ENCODE results near the gene NUP133.
"Not testable (repeated sequence)": the region's sequence is repeated elsewhere in the genome, so short reads cannot be mapped to it uniquely, and the experiment has no call there.

NUP133 gene
- total RNA-seq, result 113 to 123 reads per million in 2 donors

GRCh38 chr1:229507951-229508822 is at the start of gene NUP133:
Gene NUP133 (minus strand): TSS chr1:229508341. CDS start chr1:229508249, 92 bp downstream.
- peak; percentile 90 for DNase-seq

DNA sequence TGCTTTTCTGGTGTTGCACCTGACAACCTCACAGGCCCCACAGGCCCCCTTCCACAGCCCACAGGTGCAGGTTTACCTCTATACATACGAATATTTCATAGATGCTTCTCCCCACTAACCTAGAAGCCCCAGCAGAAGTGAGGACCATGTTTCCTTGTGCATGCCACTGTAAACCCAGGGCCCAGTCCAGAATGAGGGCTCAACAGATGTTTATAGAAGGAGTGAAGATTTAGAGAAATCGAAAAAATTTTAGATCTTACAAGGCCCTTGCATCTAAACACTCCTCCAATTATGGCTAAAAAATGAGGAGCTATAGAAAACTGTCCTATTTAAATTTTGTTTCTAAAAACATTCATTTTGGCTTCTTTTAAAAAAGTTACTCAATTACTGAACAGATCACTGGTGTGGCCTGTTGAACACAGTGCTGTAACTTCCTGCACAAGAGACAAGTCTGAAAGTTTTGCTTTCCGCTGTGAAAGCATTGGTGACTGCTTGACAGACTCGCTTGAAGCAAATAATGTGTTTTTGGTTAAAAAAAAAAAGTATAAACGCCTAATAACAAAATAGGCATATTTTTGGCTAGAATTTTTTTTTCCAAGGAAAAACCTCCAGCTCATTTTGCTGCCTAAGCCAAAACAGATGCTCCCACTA is 49.2 kb upstream of the NUP133 start:
- no peak for DNase-seq

GRCh38 chr1:229554886-229555621 is 46.9 kb upstream of the NUP133 start:
- DNase-seq, result no peak

DNA sequence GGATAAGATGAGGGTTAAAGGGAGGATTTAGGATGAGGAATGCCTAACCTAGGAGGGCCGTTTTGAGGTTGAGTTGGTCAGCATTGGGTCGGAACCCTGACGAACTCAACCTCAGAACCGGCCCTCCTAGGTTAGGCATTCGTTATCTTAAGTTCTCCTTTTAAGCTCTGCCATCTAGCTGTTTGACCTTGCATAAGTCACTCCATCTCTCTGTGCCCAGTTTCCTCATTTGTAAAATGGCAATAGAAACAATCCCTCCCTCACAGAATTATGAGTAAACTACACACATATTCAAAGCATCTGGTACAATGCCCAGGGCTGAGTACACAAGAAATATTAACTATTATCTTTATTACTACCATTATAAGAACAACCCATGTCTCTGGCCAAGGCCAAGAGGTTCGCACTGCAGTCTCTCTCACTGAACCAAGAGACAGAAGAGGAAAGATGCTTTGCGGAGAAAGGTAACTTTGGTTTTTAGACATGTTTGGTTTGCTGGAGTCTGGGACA is 45.5 kb upstream of the NUP133 start:
- DNase-seq, result no peak

DNA sequence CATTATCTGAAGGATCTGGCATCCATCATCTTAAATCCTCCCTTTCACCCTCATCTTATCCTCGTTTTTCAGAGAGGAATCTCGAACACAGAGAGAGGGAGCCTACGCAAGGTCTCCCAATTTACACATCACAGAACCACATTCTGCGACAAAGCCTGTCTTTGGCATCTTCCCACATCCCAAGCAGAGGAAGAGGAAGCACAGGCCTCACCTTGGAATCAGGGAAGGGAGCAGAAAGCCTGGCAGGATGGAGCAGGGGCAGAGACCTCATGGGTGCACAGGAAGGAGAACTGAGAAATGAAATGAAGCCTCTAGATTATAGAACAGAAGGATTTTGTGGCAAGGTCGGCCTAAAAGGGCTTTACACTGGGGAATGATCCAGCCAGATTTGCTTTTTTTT is 44.6 kb upstream of the NUP133 start:
- DNase-seq, result no peak

GRCh38 chr1:229550812-229551567 is 42.8 kb upstream of the NUP133 start:
- DNase-seq, result no peak

DNA sequence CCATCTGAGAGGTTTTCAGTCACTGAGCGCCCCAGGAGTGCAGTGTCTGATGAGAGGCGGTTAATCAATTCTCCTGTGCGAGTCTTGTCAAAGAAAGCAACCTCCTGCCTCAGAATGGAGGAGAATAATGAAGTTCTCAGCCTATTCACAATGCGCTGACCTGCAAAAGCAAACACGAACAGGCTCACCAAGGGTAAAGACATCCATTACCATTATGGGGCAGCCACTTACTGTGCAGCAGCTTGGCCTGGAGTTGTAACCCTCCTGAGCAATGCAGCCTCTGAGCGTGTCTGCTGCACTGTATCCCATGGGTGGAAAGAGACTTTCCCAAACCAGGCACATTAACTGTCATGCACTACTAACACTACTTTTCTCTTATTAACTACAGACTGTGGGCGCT is 39.4 kb upstream of the NUP133 start:
- DNase-seq, result no peak

DNA sequence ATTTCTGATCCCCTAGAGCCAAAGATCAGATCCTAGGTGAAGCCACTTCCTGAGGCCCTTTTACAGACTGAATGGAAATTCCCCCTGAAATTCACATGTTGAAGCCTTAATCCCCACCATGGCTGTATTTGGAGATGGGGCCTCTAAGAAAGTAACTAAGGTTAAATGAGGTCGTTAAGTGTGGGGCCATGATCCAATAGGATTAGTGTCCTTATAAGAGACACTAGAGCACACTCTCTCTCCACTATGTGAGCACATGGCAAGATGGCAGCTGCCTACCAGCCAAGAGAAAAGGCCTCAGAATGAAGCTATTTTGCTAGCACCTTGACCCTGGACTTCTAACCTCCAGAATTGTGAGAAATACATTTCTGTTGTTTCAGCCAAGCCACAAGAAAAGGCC is 36.4 kb upstream of the NUP133 start:
- no peak for DNase-seq

DNA sequence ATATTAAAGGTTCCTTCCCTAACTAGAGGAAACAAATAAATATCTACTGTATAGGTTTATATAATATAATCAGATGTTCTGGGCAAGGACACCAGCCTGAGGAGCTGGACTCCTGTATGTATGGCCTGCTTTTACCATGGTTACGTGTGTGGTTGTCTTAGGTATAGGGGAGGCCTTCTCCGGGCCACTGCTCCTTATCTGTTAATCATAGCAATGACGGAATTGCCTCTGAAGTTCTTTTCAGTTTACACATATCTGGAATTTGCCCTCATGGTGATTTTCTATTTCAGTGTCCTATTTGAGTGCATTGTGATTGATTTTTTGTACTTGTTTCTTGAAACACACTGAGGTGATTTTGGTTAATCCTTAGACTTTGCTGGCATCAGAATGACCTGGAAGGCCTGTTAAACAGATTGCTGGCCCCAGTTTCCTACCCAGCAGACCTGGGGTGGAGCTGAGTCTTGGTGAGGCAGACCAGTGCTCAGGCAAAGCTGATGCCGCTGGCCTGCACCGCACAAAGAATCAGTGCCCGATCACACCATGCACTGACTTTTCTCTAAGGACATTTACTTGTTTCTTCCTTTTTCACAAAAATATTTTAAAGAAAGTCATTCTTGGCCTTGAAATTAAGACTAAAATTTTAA is 31.8 kb upstream of the NUP133 start:
- DNase-seq, result no peak

GRCh38 chr1:229538945-229539344 is 30.8 kb upstream of the NUP133 start:
- no peak for DNase-seq

DNA sequence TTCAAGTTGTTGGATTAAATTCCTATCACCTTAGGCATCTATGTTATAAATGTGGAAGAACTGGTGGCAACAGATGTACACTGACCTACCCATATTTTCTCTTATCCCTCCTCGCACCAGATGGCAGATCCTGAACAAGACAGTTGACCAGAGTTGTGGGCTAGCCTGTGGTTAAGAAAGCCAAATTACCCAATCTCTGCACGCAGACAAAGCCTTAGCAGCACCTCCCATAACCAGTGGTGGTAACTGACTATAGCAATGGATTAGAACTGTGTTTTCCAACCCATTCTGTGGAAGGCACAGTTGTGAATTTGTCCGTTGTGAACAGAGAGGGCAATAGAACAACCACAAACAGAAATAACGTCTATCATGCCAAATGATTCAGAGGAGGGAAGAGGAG is 29.8 kb upstream of the NUP133 start:
- DNase-seq, result no peak

- no peak for DNase-seq
Measured at GRCh38 chr1:229536982-229537381, 28.8 kb upstream of the NUP133 start.

DNA sequence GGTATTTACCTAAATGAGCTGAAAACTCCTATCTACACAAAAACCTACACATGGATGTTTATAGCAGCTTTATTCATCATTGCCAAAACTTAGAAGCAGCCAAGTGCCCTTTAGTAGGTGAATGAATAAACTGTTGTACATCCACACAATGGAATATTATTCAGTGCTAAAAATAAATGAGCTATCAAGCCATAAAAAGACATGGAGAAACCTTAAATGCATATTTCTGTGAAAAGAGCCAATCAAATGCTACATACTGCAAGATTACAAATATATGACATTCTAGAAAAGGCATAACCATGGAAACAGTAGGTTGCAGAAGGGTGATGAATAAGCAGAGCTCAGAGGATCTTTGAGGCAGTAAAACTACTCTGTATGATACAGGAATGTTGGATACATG is 27.1 kb upstream of the NUP133 start:
- DNase-seq, result no peak

DNA sequence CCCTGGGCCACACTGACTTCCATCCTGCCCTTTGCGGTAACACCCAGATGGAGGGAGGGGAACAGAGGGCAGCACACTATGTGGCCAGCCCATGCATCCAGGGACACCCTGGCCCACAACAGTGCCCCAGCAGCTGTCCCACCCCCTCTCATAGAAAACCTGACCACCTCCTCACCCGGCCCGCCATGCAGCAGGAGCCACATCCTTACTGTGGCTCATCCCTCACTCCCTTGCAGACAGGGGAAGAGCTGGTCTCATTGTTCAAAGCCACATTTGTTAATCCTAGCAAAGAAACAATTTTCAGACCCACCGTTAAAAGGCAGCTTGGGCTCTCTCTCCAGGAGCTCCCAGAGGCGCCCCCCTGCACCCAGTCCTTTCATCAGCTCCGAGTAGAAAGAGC is 23.2 kb upstream of the NUP133 start:
- no peak for DNase-seq

GRCh38 chr1:229529639-229530038 is 21.5 kb upstream of the NUP133 start:
- DNase-seq, result no peak

DNA sequence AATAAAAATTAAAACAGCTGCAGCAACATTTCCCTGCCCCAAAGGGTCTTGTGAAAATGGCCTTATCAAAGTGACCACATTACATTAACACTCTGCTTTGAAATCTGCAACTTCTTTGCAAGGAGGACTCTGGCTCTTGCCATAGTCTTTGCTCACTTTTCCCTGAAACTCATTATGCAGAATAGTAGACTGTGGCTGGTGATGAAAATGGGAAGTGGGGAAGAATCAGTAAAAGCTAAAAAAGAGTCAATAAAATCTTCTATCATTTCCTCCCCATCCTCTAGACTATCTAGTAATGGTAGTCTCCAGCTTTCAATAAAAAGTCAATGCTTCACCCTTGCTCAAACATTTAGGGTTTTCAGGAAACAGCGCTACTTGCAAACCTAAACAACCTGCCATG is 18.6 kb upstream of the NUP133 start:
- no peak for DNase-seq

GRCh38 chr1:229523052-229523451 is 14.9 kb upstream of the NUP133 start:
- DNase-seq, result no peak

DNA sequence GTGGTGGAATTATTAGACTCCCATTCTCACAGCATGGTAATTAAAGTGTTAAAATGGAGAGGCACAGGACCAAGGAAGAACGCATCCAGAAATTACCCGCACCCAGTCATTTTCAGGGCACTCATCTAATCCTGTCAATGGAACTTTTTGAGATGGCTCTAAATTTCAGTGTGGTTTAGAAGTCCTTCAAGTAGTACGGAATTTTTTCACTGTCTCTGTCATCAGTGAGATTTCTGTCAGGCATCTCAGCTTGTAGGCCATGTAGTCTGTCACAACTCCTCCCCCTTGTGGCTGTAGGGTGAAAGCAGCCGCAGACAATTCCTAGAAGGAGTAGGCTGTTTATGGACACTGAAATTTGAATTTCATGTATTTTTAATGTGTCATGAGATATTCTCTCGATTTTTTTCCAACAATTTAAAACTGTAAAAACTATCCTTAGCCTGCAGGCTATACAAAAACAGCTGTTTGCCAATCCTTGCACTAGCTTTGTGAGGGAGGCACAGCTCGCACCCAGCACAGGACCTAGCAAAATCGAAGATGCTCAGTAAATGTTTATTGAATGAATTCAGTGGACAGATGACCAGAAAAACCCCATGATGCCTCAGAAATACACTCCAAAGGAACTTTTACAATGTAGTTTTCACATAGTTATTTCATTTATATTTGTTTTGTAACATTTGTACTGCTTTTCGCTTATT is 6.6 kb upstream of the NUP133 start:
- no peak for DNase-seq

DNA sequence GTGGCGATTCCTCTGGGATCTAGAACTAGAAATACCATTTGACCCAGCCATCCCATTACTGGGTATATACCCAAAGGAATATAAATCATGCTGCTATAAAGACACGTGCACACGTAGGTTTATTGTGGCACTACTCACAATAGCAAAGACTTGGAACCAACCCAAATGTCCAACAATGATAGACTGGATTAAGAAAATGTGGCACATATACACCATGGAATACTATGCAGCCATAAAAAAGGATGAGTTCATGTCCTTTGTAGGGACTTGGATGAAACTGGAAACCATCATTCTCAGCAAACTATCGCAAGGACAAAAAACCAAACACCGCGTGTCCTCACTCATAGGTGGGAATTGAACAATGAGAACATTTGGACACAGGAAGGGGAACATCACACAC is 3.5 kb upstream of the NUP133 start:
- not testable (repeated sequence) for DNase-seq

- not testable (repeated sequence) for DNase-seq
Measured at GRCh38 chr1:229511201-229511600, 3.1 kb upstream of the NUP133 start.

- DNase-seq, result no peak
Measured at GRCh38 chr1:229509576-229509975, 1.4 kb upstream of the NUP133 start.

Measured in activated gamma-delta T cell (primary cell).